Occipital lobe (tissue), 2 donors: Measurements from ENCODE around the gene SLC29A3. TPM values are rescaled to one million over a fixed set of nuclear protein-coding genes. Genes with fewer than 3 reads are reported as not detected.

Source experiments
- DNase-seq: peaks from one replicate; lab custom pipeline; 2025; lab: John Stamatoyannopoulos, UW
- total RNA-seq: library from RNA; depleted of rRNA; stranded (reverse); fragments of >200 nt; gene quantifications from one replicate; pipeline ENCODE4 v1.2.3, GENCODE V29; 2014

SLC29A3 gene
- total RNA-seq, 1 donor from 2014 or later, result 0.78 TPM

- DNase-seq, result no peak
Measured at GRCh38 chr10:71320592-71320991, 1.5 kb downstream of the SLC29A3 start.

- DNase-seq, result no peak
Measured at GRCh38 chr10:71321386-71321785, 2.3 kb downstream of the SLC29A3 start.

GRCh38 chr10:71323407-71323806, 4.3 kb downstream of the SLC29A3 start:
- DNase-seq, result no peak

GRCh38 chr10:71324743-71325142, 5.7 kb downstream of the SLC29A3 start:
- DNase-seq, result no peak

- no peak for DNase-seq
Measured at GRCh38 chr10:71325267-71325666, 6.2 kb downstream of the SLC29A3 start.

GRCh38 chr10:71326464-71326881, 7.4 kb downstream of the SLC29A3 start:
- no peak for DNase-seq

- DNase-seq, result no peak
Measured at GRCh38 chr10:71330789-71331404, 11.8 kb downstream of the SLC29A3 start.

GRCh38 chr10:71331736-71332135, 12.7 kb downstream of the SLC29A3 start:
- no peak for DNase-seq

GRCh38 chr10:71332466-71332865, 13.4 kb downstream of the SLC29A3 start:
- no peak for DNase-seq

GRCh38 chr10:71333129-71333887, 14.2 kb downstream of the SLC29A3 start:
- DNase-seq, result no peak

GRCh38 chr10:71334221-71334791, 15.2 kb downstream of the SLC29A3 start:
- no peak for DNase-seq

- no peak for DNase-seq
Measured at GRCh38 chr10:71335173-71335708, 16.2 kb downstream of the SLC29A3 start.

- no peak for DNase-seq
Measured at GRCh38 chr10:71336632-71337031, 17.6 kb downstream of the SLC29A3 start.

- no peak for DNase-seq
Measured at GRCh38 chr10:71337219-71337701, 18.2 kb downstream of the SLC29A3 start.

GRCh38 chr10:71338728-71339495, 19.9 kb downstream of the SLC29A3 start:
- DNase-seq, result no peak

GRCh38 chr10:71339796-71340589, 20.9 kb downstream of the SLC29A3 start:
- DNase-seq, result no peak

- no peak for DNase-seq
Measured at GRCh38 chr10:71342573-71343391, 23.7 kb downstream of the SLC29A3 start.

- no peak for DNase-seq
Measured at GRCh38 chr10:71343392-71343773, 24.3 kb downstream of the SLC29A3 start.

- no peak for DNase-seq
Measured at GRCh38 chr10:71344154-71344925, 25.3 kb downstream of the SLC29A3 start.
